Smooth muscle cell (in vitro differentiated cells): Measurements from ENCODE around the gene STMN1. TPM values are rescaled to one million over a fixed set of nuclear protein-coding genes. Genes with fewer than 3 reads are reported as not detected.

Experiments used
- DNase-seq: peaks from one replicate; lab custom pipeline; 2025; ENCODE audit not compliant: unreplicated experiment; lab: John Stamatoyannopoulos, UW
- H2AFZ ChIP-seq: fragments of 200-600 bp; sonication (generic); 2 replicates; pipeline ENCODE4 v1.6.0; 2016; ENCODE audit warnings: antibody characterized with exemption, low read depth, mild to moderate bottlenecking
- H3F3A ChIP-seq: fragments of 200-600 bp; sonication (generic); 2 replicates; pipeline ENCODE4 v1.6.0; 2017; ENCODE audit warnings: antibody characterized with exemption, low read depth
- H3K27ac ChIP-seq: fragments of 200-600 bp; sonication (generic); 2 replicates; pipeline ENCODE4 v1.5.1; 2016; ENCODE audit warnings: low read depth, mild to moderate bottlenecking
- H3K27me3 ChIP-seq: fragments of 200-600 bp; sonication (generic); 2 replicates; pipeline ENCODE4 v1.6.1; 2016; ENCODE audit warnings: low read depth, mild to moderate bottlenecking
- H3K36me3 ChIP-seq: fragments of 200-600 bp; sonication (generic); 2 replicates; pipeline ENCODE4 v1.5.1; 2016; ENCODE audit warnings: low read depth
- H3K4me1 ChIP-seq: fragments of 200-600 bp; sonication (generic); 2 replicates; pipeline ENCODE4 v1.5.1; 2016; ENCODE audit warnings: low read depth
- H3K4me2 ChIP-seq: fragments of 200-600 bp; sonication (generic); 2 replicates; pipeline ENCODE4 v1.6.0; 2016; ENCODE audit warnings: mild to moderate bottlenecking
- H3K4me3 ChIP-seq: fragments of 200-600 bp; sonication (generic); 2 replicates; pipeline ENCODE4 v1.5.1; 2016; ENCODE audit warnings: mild to moderate bottlenecking
- H3K79me2 ChIP-seq: fragments of 200-600 bp; sonication (generic); 2 replicates; pipeline ENCODE4 v1.6.0; 2016; ENCODE audit warnings: low read depth, mild to moderate bottlenecking
- H3K9ac ChIP-seq: fragments of 200-600 bp; sonication (generic); 2 replicates; pipeline ENCODE4 v1.6.0; 2016; ENCODE audit warnings: low read depth
- H3K9me3 ChIP-seq: fragments of 200-600 bp; sonication (generic); replicated peaks from 2 replicates; pipeline ENCODE4 v1.5.1; 2016; ENCODE audit warnings: low read depth
- H4K20me1 ChIP-seq: fragments of 200-600 bp; sonication (generic); 2 replicates; pipeline ENCODE4 v1.6.0; 2016; ENCODE audit warnings: low read depth
- CTCF ChIP-seq: fragments of 200-600 bp; sonication (generic); IDR thresholded peaks from 2 replicates; pipeline ENCODE4 v1.5.1; 2017; ENCODE audit warnings: borderline replicate concordance, mild to moderate bottlenecking, antibody characterized with exemption; ENCODE audit not compliant: insufficient read depth, poor library complexity, severe bottlenecking
- WGBS: methylation state at CpG from one replicate; pipeline ENCODE4 v1.1.7; 2016; ENCODE audit warnings: low lambda C conversion rate; 5-methylcytosine and 5-hydroxymethylcytosine counted together
- polyA plus RNA-seq: library from polyadenylated mRNA; unstranded; fragments of >200 nt; fragmentation: Nextera tagmentation; extraction: Ambion mirVana; gene quantifications from 2 replicates; pipeline ENCODE4 v1.2.1, GENCODE V29; 2016
- total RNA-seq: library from RNA; depleted of rRNA; stranded (reverse); fragments of >200 nt; gene quantifications from 2 replicates; pipeline ENCODE4 v1.2.3, GENCODE V29; 2014

STMN1 gene
- total and polyA plus RNA-seq, 2 experiments from 2014 or later, result 115 to 331 TPM

GRCh38 chr1:25879675-25880074 is 26.5 kb downstream of the STMN1 start:
- DNase-seq, result no peak
- peaks cover 7% of the 10 kb centered on the region for H3K4me1 ChIP-seq
- H3K36me3 ChIP-seq, result no peaks in the 10 kb centered on the region
- no peaks in the 10 kb centered on the region for H4K20me1 ChIP-seq
- no peak overlapping the region for H2AFZ ChIP-seq
- H3K4me3 ChIP-seq, result no peak overlapping the region
- no peak overlapping the region for H3K4me2 ChIP-seq
- H3K27me3 ChIP-seq, result no peaks in the 10 kb centered on the region
- H3K9ac ChIP-seq, result no peak overlapping the region
- no peaks in the 10 kb centered on the region for H3K79me2 ChIP-seq
- peaks cover 15% of the 10 kb centered on the region for H3F3A ChIP-seq
- TF ChIP-seq CTCF, result no peak
- H3K27ac ChIP-seq, result no peak overlapping the region
- no peaks in the 10 kb centered on the region for H3K9me3 ChIP-seq
- WGBS, result 52% methylated on average over 2 of the region's 2 CpGs

GRCh38 chr1:25878690-25879089 is 27.5 kb downstream of the STMN1 start:
- Histone ChIP-seq H3K4me1 (peaks cover 13% of the 10 kb centered on the region), H3K79me2 (peaks cover 2% of the 10 kb centered on the region), H3K27me3 (no peaks in the 10 kb centered on the region), H3K4me3 (no peak overlapping the region), H2AFZ (no peak overlapping the region), H3F3A (peaks cover 15% of the 10 kb centered on the region), H3K9ac (no peak overlapping the region), H3K9me3 (no peaks in the 10 kb centered on the region), H4K20me1 (no peaks in the 10 kb centered on the region), H3K27ac (no peak overlapping the region), H3K36me3 (no peaks in the 10 kb centered on the region), H3K4me2 (no peak overlapping the region)
- 81% methylated on average over 5 of the region's 5 CpGs for WGBS
- no peak for TF ChIP-seq CTCF
- DNase-seq, result no peak

- H3K4me3 ChIP-seq, result no peak overlapping the region
- DNase-seq, result no peak
- no peak for TF ChIP-seq CTCF
- no peak overlapping the region for H2AFZ ChIP-seq
- no peak overlapping the region for H3K9ac ChIP-seq
- H3K27ac ChIP-seq, result no peak overlapping the region
- no peaks in the 10 kb centered on the region for H3K36me3 ChIP-seq
- peaks cover 17% of the 10 kb centered on the region for H3K79me2 ChIP-seq
- no peak overlapping the region for H3K4me2 ChIP-seq
- H3F3A ChIP-seq, result peaks cover 15% of the 10 kb centered on the region
- H3K9me3 ChIP-seq, result no peaks in the 10 kb centered on the region
- peaks cover under 1% of the 10 kb centered on the region for H4K20me1 ChIP-seq
- no peaks in the 10 kb centered on the region for H3K27me3 ChIP-seq
- peaks cover 16% of the 10 kb centered on the region for H3K4me1 ChIP-seq
- 96% methylated on average over 2 of the region's 2 CpGs for WGBS
Observed at GRCh38 chr1:25877155-25877554, 29.1 kb downstream of the STMN1 start.

- Histone ChIP-seq H3K4me3 (no peak overlapping the region), H2AFZ (no peak overlapping the region), H3K4me1 (peaks cover 16% of the 10 kb centered on the region), H3K4me2 (no peak overlapping the region), H3K79me2 (peaks cover 17% of the 10 kb centered on the region), H3F3A (peaks cover 15% of the 10 kb centered on the region), H3K9me3 (no peaks in the 10 kb centered on the region), H3K27ac (no peak overlapping the region), H3K9ac (no peak overlapping the region), H3K36me3 (no peaks in the 10 kb centered on the region), H3K27me3 (no peaks in the 10 kb centered on the region), H4K20me1 (peaks cover 5% of the 10 kb centered on the region)
- no peak for DNase-seq
- 90% methylated on average over 2 of the region's 2 CpGs for WGBS
- TF ChIP-seq CTCF, result no peak
Observed at GRCh38 chr1:25876693-25877077, 29.5 kb downstream of the STMN1 start.
